ENCODE results near the gene MBD5.

The MBD5 gene

DNA sequence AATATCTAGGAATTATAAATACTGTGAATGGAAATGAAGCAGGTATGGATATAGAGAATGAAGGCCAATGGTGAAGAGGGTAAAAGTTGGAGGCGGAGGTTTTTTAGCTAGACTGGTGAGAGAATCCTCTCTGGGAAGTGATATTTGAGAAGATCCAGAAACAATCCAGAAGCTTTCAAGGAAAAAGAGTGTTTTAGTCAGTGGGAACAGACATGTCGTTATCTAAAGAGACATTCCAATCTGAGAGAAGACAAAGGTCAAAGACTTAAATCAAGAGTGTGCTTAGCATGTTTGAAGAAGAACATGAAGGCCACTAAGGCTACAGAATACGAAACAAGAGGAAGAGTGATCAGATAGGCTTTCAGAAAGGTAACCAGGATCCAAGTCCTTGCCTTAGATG is 211.0 kb downstream of the MBD5 start:
- DNase-seq = no peak

- no peak for DNase-seq
Observed at GRCh38 chr2:148234143-148234542, 213.3 kb downstream of the MBD5 start.

DNA sequence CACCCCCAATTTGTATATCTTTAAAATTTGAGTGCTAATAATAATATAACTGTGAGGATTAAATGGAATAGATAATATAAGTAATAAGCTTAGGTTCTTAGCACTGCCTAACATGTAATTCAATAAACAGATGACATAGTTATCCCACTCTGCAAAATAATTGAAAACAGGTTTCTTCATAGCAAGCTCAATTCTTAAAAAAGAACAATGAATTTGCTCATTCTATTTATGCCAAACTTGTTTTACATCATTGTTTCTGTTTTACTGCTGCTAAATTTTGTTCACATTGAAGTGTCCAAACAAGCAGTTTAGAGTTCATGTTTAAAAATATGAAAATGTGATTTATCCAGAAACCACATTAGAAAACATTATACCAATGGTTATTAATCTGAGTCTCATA is 217.0 kb downstream of the MBD5 start:
- no peak for DNase-seq

GRCh38 chr2:148238561-148238960 is 217.7 kb downstream of the MBD5 start:
- DNase-seq = no peak

DNA sequence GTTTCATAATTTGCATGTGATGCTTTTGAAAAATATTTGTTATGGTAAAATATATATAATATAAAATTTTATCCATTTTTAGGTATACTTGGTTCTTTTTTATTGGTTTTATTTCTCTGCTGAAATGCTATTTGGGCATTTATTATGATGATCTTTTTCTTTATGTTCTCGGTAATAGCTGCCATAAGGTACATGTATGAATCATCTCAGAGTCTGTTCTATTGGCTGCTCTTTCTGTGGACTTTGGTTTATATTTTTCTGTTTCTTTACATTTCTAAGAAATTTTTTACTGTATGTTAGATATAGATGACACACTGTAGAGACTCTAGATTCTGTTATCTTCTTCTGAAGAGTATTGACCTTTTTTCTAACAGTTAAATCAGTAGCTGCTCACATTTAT is 219.9 kb downstream of the MBD5 start:
- no peak for DNase-seq

DNA sequence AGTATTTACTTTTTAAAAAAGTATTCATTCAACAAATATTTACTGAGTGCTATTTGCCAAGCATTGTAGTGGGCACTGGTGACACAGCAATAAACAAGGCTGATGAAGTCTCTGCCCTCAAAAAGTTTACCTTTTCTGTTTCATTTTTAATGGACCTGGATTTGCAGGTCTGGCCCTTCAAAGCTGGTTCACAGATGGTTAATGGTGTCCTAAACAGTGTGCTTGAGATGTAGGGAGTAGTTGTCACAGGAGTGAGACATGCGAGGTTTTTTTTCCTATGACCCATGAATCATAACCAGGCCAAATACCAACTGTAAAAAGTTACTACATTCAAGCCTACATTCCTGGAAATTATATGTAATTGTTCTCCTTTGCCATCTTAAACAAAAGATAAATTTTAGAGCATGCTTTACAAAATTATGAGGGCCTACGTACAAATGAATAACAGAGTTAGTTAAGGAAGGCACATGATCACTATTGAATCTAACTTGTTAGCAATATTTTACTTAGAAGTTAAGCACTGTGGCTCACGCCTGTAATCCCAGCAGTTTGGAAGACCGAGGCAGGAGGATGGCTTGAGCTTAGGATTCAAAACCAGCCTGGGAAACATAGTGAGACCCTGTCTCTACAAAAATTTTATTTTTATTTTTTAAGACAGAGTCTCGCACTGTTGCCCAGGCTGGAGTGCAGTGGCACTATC is 223.9 kb downstream of the MBD5 start:
- DNase-seq = no peak

DNA sequence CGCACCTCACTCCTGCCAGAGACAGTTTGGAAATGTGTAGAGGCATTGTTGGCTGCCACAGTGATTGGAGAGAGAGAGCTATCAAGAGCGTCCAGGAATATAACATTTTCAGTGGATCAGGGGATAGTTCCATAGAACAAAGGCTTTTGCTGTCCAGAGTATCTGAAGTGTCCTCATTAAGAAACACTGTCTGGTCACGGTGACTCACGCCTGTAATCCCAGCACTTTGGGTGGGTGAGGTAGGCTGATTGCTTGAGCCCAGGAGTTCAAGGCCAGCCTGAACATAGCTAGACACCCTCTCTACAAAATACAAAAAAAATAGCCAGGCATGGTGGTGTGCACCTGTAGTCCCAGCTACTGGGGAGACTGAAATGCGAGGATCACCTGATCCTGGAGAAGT is 231.1 kb downstream of the MBD5 start:
- DNase-seq = no peak

DNA sequence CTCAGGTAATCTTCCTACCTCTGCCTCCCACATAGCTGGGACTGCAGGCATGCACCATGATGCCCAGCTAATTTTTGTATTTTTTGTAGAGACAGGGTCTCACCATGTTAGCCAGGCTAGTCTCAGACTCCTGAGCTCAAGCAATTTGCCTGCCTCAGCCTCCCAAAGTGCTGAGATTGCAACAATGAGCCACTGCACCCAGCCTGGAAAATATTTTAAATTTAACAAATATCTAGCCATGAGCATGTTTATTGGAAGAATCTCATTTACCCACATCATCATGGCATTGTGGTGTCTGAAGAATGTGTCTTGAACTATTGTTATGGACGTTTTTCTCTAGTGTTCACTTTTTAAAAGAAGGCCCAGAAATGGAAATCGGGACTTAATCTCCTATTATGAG is 231.8 kb downstream of the MBD5 start:
- DNase-seq = no peak

DNA sequence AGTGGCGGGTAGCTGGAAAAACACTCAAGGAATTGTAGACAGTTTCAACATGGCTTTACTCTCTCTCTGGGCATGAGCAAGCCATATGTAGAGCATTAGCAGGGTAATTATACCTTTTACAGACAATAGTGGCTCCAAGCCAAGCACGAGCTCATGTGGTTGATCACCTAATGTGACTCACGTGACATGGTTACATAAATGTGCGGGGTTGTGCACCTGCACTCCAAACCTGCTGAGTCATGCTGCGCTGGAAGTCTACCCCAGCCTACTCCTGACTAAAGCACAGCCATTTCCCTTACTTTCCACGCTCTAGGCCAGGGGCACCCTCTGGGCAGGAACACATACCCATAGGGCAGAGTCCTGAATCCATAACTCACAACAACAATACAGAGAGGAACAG is 232.8 kb downstream of the MBD5 start:
- DNase-seq = no peak

DNA sequence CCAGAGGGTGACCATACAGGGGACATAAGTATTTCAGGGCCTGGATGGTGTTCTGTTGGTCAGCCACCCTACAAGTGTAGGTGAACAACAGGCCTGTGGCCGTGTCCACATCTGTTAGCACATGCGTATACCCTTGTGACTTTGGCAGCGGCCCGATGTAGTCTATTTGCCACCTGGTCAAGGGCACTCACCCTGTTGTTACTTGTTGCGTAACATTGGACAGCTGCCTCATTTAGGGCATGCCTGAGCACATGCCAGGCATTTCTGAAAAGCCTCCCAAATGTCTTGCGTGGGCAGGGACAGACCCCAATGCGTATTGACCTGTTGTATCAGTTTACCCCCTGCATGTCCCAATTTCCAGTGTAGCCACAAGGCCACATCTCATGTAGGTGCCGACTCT is 235.0 kb downstream of the MBD5 start:
- DNase-seq = no peak

DNA sequence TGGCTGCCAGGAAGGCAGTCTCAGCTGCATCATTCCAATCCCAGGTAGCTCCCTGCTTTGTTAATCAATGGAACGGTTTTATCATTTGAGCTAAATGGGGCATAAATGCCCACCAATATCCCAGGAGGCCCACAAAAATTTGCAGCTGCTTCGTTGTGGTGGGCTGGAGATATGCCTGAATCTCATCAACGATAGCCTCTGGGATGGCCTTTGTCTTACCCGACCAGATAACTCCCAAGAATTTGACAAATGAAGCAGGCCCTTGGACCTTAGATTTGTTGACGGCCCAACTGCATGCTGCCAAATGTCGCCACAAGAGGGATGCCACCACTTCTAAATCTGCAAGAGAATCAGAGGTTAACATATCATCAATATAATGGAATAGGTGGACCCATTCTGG is 236.4 kb downstream of the MBD5 start:
- no peak for DNase-seq

DNA sequence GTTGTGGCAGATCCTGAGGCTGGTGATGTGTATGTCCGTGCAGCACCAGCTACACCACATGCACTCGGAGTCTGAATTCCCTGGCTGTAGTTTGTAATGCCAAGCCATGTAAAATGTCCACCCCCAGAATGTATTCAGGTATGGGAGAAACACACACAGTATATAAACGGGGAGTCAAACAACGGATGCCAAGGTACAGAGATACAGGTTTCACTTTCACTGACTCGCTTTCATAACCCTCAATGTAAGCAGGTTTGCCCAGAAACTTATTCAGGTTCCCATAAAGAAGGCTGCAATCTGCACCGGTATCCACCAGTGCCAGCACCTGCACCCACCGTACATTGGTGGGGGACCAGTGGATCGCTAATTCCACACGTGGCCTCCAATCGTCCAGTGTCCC is 237.2 kb downstream of the MBD5 start:
- DNase-seq = no peak

GRCh38 chr2:148259674-148260073 is 238.8 kb downstream of the MBD5 start:
- no peak for DNase-seq

DNA sequence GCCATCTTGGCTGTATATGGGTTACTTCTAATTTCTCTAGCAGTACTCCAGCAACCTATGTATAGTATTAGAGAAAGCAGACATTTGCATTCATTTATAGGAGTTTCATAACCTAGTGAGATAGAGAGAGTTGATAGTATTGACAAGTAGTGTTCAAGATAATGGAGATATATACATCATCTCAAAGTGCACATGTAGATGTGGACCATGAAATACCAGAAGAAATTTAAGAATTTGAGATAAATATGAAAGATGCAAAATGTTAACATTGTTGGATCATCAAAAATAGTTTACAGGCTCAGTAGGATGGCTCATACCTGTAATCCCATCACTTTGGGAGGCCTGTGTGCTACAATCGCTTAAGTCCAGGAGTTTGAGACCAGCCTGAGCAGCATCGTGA is 243.0 kb downstream of the MBD5 start:
- no peak for DNase-seq

GRCh38 chr2:148273158-148273691 is 252.3 kb downstream of the MBD5 start:
- no peak for DNase-seq

GRCh38 chr2:148279216-148279615 is 258.3 kb downstream of the MBD5 start:
- no peak for DNase-seq

GRCh38 chr2:148282201-148282600 is 261.3 kb downstream of the MBD5 start:
- no peak for DNase-seq

GRCh38 chr2:148292431-148292830 is 271.5 kb downstream of the MBD5 start:
- no peak for DNase-seq

DNA sequence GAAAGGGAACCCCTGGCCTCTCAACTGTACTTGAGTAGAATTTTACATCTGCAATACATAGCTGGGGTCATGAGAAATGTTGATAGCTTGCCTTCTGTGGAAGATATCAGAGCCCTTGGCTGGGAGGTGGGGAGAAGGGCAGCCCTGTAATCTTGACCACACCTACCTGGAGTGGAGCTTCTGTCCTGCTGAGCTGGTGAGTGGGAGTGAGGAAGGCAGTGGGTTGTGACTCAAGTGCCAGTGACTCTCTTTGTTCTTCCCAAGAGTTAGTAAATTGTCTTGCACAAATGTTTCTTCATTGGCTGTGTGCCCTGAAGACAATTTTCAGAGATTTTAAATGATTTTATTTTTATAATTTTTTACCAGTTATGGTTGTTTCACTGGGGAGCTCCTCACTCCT is 277.3 kb downstream of the MBD5 start:
- DNase-seq = no peak

- DNase-seq = no peak
Observed at GRCh38 chr2:148299616-148300015, 278.7 kb downstream of the MBD5 start.

DNA sequence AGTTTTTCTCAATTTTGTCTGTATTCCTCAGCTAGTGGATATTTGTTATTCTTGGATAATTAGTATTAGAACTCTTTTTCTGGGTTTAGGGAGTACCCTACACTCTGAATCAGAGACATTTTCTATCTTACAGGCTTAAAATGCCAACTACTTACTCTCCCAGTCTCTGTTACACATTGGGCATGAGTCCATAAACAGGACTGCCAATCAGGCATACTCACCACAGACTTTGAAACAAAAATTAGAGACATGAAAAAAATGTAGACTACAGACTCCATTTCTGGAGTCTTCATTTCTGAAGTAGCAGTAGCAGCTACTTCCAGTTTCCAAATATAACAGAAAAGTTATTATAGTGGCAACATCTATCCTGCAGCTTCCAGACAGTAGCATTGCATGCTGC is 279.7 kb downstream of the MBD5 start:
- DNase-seq = no peak

DNA sequence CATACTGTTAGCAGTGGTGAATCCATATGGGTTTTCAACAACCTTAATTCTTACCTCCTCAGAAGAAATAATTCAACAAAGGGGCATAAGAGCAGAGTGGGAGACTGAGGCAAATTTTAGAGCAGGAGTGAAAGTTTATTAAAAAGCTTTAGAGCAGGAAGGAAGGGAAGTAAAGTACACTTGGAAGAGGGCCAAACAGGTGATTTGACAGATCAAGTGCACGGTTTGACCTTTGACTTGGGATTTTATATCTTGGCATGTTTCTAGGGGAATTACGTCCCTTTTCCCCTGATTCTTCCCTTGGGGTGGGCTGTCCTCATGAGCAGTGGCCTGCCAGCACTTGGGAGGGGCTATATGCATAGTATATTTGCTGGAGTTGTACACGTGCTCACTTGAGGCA is 280.5 kb downstream of the MBD5 start:
- DNase-seq = no peak

DNA sequence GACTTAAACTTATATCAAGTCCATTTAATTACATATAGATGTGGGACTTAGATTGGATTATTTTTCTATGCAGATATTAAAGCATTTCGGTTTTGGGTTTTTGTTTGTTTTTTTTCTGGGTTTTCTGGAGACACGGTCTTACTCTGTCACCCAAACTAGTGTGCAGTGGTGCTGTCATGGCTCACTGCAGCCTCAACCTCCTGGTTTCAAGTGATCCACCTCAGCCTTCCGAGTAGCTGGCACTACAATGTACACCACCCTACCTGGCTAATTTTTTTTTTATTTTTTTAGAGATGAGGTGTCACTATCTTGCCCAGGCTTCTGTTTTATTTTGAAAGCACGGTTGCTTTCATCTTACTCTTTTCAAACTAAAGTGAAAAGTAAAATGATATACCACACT is 281.6 kb downstream of the MBD5 start:
- DNase-seq = no peak

GRCh38 chr2:148303161-148303560 is 282.3 kb downstream of the MBD5 start:
- DNase-seq = no peak

- no peak for DNase-seq
Observed at GRCh38 chr2:148305476-148305875, 284.6 kb downstream of the MBD5 start.
